ENCODE results near the gene ADGRF5.

The ADGRF5 gene

GRCh38 chr6:46903175-46903574 lies 18.6 kb downstream of the ADGRF5 start:
- no peak for TF ChIP-seq ZFX (IDR thresholded peaks at IDR 0.05)
- TF ChIP-seq, protein P1, sequence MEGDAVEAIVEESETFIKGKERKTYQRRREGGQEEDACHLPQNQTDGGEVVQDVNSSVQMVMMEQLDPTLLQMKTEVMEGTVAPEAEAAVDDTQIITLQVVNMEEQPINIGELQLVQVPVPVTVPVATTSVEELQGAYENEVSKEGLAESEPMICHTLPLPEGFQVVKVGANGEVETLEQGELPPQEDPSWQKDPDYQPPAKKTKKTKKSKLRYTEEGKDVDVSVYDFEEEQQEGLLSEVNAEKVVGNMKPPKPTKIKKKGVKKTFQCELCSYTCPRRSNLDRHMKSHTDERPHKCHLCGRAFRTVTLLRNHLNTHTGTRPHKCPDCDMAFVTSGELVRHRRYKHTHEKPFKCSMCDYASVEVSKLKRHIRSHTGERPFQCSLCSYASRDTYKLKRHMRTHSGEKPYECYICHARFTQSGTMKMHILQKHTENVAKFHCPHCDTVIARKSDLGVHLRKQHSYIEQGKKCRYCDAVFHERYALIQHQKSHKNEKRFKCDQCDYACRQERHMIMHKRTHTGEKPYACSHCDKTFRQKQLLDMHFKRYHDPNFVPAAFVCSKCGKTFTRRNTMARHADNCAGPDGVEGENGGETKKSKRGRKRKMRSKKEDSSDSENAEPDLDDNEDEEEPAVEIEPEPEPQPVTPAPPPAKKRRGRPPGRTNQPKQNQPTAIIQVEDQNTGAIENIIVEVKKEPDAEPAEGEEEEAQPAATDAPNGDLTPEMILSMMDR (conservative IDR thresholded peaks at IDR 0.05), result no peak; the same call in 1 of the 2 replicates

DNA sequence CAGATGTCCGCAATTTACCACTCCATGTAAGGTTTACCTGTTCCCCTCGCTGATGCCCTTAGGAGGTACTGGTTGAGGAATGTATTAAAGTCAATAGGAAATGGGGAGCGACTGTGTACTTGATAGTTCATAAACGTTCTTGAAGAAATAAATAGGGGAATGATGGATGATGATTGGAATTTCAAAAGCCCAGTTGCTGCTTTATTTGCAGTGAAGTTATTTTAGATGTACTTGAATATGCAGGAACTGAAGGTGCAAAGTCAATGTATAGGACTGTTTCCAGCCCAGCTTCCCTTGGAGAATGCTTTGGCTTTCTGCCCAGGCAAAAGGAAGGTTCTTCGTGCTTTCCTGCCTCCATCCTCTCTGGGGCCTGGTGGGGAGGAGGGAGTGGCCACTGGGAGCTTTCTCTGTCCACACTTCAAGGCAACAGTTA lies 19.8 kb downstream of the ADGRF5 start:
- no peak overlapping the region for H3K27ac ChIP-seq
- TF ChIP-seq, protein P1 (conservative IDR thresholded peaks at IDR 0.05), result no peak
- no peak for TF ChIP-seq ZFX (IDR thresholded peaks at IDR 0.05)

More at GRCh38 chr6:46903175-46903574, 18.6 kb downstream of the ADGRF5 start:
- H3K27ac ChIP-seq, result no peak overlapping the region

GRCh38 chr6:46900266-46900665 lies 21.5 kb downstream of the ADGRF5 start:
- TF ChIP-seq, protein P1 (conservative IDR thresholded peaks at IDR 0.05), result no peak
- TF ChIP-seq ZFX (IDR thresholded peaks at IDR 0.05), result no peak
- no peak overlapping the region for H3K27ac ChIP-seq

- H3K27ac ChIP-seq, result no peak overlapping the region
- TF ChIP-seq, protein P1 (conservative IDR thresholded peaks at IDR 0.05), result no peak
- TF ChIP-seq ZFX (IDR thresholded peaks at IDR 0.05), result no peak
Measured at GRCh38 chr6:46899659-46900058, 22.1 kb downstream of the ADGRF5 start.

DNA sequence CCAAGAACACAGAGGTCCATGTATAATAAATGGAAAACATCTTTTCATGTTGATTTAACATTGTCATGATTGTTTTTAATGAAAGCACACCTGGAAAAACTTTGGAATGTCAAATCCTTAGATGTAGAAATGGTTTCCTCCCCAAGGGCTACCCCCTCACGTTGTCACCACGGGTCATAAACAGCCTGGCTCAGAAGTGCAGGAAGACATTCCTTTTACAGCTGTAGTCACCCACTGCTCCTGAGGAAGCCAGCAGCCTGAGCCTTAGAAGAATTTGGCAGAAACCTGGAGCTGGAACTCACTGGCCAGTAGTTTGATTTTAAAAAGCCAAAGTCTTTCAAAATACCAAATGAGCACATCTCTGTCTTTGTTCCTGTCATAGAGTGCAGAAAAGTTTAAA lies 23.7 kb downstream of the ADGRF5 start:
- H3K27ac ChIP-seq, result no peak overlapping the region
- no peak for TF ChIP-seq ZFX (IDR thresholded peaks at IDR 0.05)
- TF ChIP-seq, protein P1 (conservative IDR thresholded peaks at IDR 0.05), result no peak

GRCh38 chr6:46896871-46897270 lies 24.9 kb downstream of the ADGRF5 start:
- TF ChIP-seq ZFX (IDR thresholded peaks at IDR 0.05), result no peak
- TF ChIP-seq, protein P1 (conservative IDR thresholded peaks at IDR 0.05), result no peak

DNA sequence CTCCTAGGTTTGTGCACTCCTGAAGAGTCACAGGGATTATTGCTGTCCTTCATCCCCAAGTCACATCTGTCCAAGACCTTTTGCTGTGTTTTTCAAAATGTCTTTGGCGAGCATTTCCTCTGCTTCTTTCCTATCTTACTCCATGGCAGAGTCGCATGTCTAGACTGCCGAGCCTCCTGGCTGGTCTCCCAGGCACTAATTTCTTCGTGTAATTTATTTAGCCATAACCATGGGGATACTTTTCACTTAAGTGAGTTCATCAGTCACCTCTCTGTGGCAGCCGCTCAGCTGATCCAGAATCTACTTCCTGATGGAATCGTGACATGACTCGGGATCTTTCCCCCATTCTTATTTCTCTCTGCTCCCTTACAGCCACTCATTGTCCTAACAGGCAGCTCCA lies 25.8 kb downstream of the ADGRF5 start:
- TF ChIP-seq, protein P1 (conservative IDR thresholded peaks at IDR 0.05), result no peak
- H3K27ac ChIP-seq, result no peak overlapping the region; the same call in 1 of the 2 replicates

More at GRCh38 chr6:46896871-46897270, 24.9 kb downstream of the ADGRF5 start:
- no peak overlapping the region for H3K27ac ChIP-seq
